ENCODE data around the gene NTMT1.

Gene NTMT1

GRCh38 chr9:129664746-129665388 lies 38.9 kb downstream of the NTMT1 start:
- DNase-seq (ENCODE audit: low read depth), result no peak
- H3K4me3 ChIP-seq (ENCODE audit: low read depth, low read length), result no peak overlapping the region
- TF ChIP-seq CTCF (IDR thresholded peaks at IDR 0.05; ENCODE audit: low read depth, low read length), result no peak
- TF ChIP-seq MYC (IDR thresholded peaks at IDR 0.05; ENCODE audit: low read depth, low read length), result no peak
- no peak for TF ChIP-seq POLR2A (IDR thresholded peaks at IDR 0.05; ENCODE audit: extremely low read depth, insufficient read length)
- no peak for TF ChIP-seq MAX (IDR thresholded peaks at IDR 0.05; ENCODE audit: low read depth, low read length)

GRCh38 chr9:129665389-129665775 lies 39.4 kb downstream of the NTMT1 start, which contains the start of gene PRRX2:
PRRX2 (plus strand) TSS chr9:129665647; CDS start chr9:129665868, 221 bp downstream.
- no peak within 1 kb of the TSS for H3K4me3 ChIP-seq (ENCODE audit: low read depth, low read length)
- no peak for DNase-seq (ENCODE audit: low read depth)
- TF ChIP-seq MAX (IDR thresholded peaks at IDR 0.05; ENCODE audit: low read depth, low read length) (no peak), CTCF (IDR thresholded peaks at IDR 0.05; ENCODE audit: low read depth, low read length) (no peak), MYC (IDR thresholded peaks at IDR 0.05; ENCODE audit: low read depth, low read length) (no peak), POLR2A (IDR thresholded peaks at IDR 0.05; ENCODE audit: extremely low read depth, insufficient read length) (no peak)

- DNase-seq (ENCODE audit: low read depth), result no peak
- H3K4me3 ChIP-seq (ENCODE audit: low read depth, low read length), result no peak overlapping the region
- TF ChIP-seq POLR2A (IDR thresholded peaks at IDR 0.05; ENCODE audit: extremely low read depth, insufficient read length) (no peak), CTCF (IDR thresholded peaks at IDR 0.05; ENCODE audit: low read depth, low read length) (no peak), MYC (IDR thresholded peaks at IDR 0.05; ENCODE audit: low read depth, low read length) (no peak), MAX (IDR thresholded peaks at IDR 0.05; ENCODE audit: low read depth, low read length) (no peak)
Measured at GRCh38 chr9:129665814-129666520, 40.0 kb downstream of the NTMT1 start.

- TF ChIP-seq CTCF (IDR thresholded peaks at IDR 0.05; ENCODE audit: low read depth, low read length), result no peak
- TF ChIP-seq POLR2A (IDR thresholded peaks at IDR 0.05; ENCODE audit: extremely low read depth, insufficient read length), result no peak
- no peak for DNase-seq (ENCODE audit: low read depth)
- no peak overlapping the region for H3K4me3 ChIP-seq (ENCODE audit: low read depth, low read length)
Measured at GRCh38 chr9:129666575-129666974, 40.6 kb downstream of the NTMT1 start.

GRCh38 chr9:129667378-129667777 lies 41.4 kb downstream of the NTMT1 start:
- H3K4me3 ChIP-seq (ENCODE audit: low read depth, low read length), result no peak overlapping the region
- no peak for DNase-seq (ENCODE audit: low read depth)
- TF ChIP-seq CTCF (IDR thresholded peaks at IDR 0.05; ENCODE audit: low read depth, low read length) (no peak), MYC (IDR thresholded peaks at IDR 0.05; ENCODE audit: low read depth, low read length) (no peak), POLR2A (IDR thresholded peaks at IDR 0.05; ENCODE audit: extremely low read depth, insufficient read length) (no peak), MAX (IDR thresholded peaks at IDR 0.05; ENCODE audit: low read depth, low read length) (no peak)
